IMR-90 (cell line): ENCODE measurements around the gene PTH. TPM values are rescaled to one million over a fixed set of nuclear protein-coding genes. Genes with fewer than 3 reads are reported as not detected.

Experiments used
- ATAC-seq: fragments of 200-7000 bp; cut with Tn5 transposase; 2 replicates; pipeline ENCODE4 v1.9.1; 2020; ENCODE audit warnings: low read depth, mild to moderate bottlenecking, moderate library complexity
- BruUV-seq: library from RNA; stranded (reverse); fragments of 400-500 nt; replicated peaks from 2 replicates; lab custom pipeline; 2021; lab: Mats Ljungman, UMichigan
- CTCF ChIA-PET: fragments of 300-600 bp; formaldehyde crosslinking; extraction: SDS; loops from one replicate; lab custom pipeline; 2021; ENCODE audit warnings: antibody characterized with exemption; lab: Yijun Ruan, JAX
- POLR2A ChIA-PET: fragments of 300-600 bp; sonication (Branson Sonifier 250); formaldehyde crosslinking; loops from one replicate; lab custom pipeline; 2022; ENCODE audit warnings: antibody characterized with exemption; ENCODE audit not compliant: unreplicated experiment; lab: Charles Lee
- DNase-seq: peaks from one replicate; pipeline ENCODE4 v3.0.0; 2013
- H2AFZ ChIP-seq: replicated peaks from 2 replicates; pipeline ENCODE3; 2013; ENCODE audit warnings: low read length, mild to moderate bottlenecking; ENCODE audit not compliant: poor library complexity
- H2AK5ac ChIP-seq: 2 replicates; pipeline ENCODE4 v1.6.1; 2013; ENCODE audit warnings: low read depth, low read length, inconsistent platforms
- H2AK9ac ChIP-seq: replicated peaks from 2 replicates; pipeline ENCODE3; 2013; ENCODE audit warnings: mild to moderate bottlenecking, low read depth, low read length, moderate library complexity; ENCODE audit not compliant: poor library complexity
- H2BK120ac ChIP-seq: 2 replicates; pipeline ENCODE4 v1.6.1; 2013; ENCODE audit warnings: low read depth, low read length, inconsistent platforms
- H2BK15ac ChIP-seq: 3 replicates; pipeline ENCODE4 v1.6.1; 2013; ENCODE audit warnings: low read depth, low read length, inconsistent platforms
- H2BK20ac ChIP-seq: 2 replicates; pipeline ENCODE4 v1.6.1; 2013; ENCODE audit warnings: low read depth, mild to moderate bottlenecking, inconsistent platforms, low read length, moderate library complexity
- H2BK5ac ChIP-seq: 2 replicates; pipeline ENCODE4 v1.6.1; 2013; ENCODE audit warnings: mild to moderate bottlenecking, low read depth, low read length, inconsistent platforms; ENCODE audit not compliant: poor library complexity, severe bottlenecking
- H3K14ac ChIP-seq: replicated peaks from 2 replicates; pipeline ENCODE4 v1.6.1; 2013; ENCODE audit warnings: low read depth, low read length, inconsistent platforms
- H3K18ac ChIP-seq: 2 replicates; pipeline ENCODE4 v1.6.1; 2013; ENCODE audit warnings: low read depth, low read length, control low read depth
- H3K23ac ChIP-seq: 2 replicates; pipeline ENCODE4 v1.6.1; 2013; ENCODE audit warnings: low read depth, low read length, inconsistent platforms
- H3K27ac ChIP-seq: 2 replicates; pipeline ENCODE4 v1.5.1; 2013; ENCODE audit warnings: mild to moderate bottlenecking, control low read depth, low read length; ENCODE audit not compliant: insufficient read depth
- H3K27me3 ChIP-seq: 2 replicates; pipeline ENCODE4 v1.6.1; 2013; ENCODE audit warnings: low read length; ENCODE audit not compliant: control insufficient read depth, insufficient read depth
- H3K36me3 ChIP-seq: 2 replicates; pipeline ENCODE4 v1.6.1; 2013; ENCODE audit warnings: low read length, mixed read lengths; ENCODE audit not compliant: control insufficient read depth, insufficient read depth
- H3K4ac ChIP-seq: 2 replicates; pipeline ENCODE4 v1.6.1; 2013; ENCODE audit warnings: low read depth, low read length, inconsistent platforms
- H3K4me1 ChIP-seq: 2 replicates; pipeline ENCODE4 v1.6.1; 2013; ENCODE audit warnings: low read length, mixed read lengths; ENCODE audit not compliant: control insufficient read depth, insufficient read depth
- H3K4me2 ChIP-seq: 2 replicates; pipeline ENCODE4 v1.6.1; 2013; ENCODE audit warnings: low read depth, mild to moderate bottlenecking, control low read depth, low read length, moderate library complexity
- H3K4me3 ChIP-seq: 2 replicates; pipeline ENCODE4 v1.5.1; 2013; ENCODE audit warnings: low read depth, mild to moderate bottlenecking, control low read depth, low read length, moderate library complexity; ENCODE audit not compliant: insufficient read depth
- H3K56ac ChIP-seq: 2 replicates; pipeline ENCODE4 v1.6.1; 2013; ENCODE audit warnings: low read length, inconsistent platforms; ENCODE audit not compliant: insufficient read depth; ENCODE audit errors: extremely low read depth
- H3K79me1 ChIP-seq, 2 experiments: 2 replicates each; pipeline ENCODE4 v1.6.1; 2013; ENCODE audit warnings: low read length in 2 of 2, inconsistent platforms in 1 of 2, low read depth in 1 of 2
- H3K9ac ChIP-seq: 2 replicates; pipeline ENCODE4 v1.6.1; 2013; ENCODE audit warnings: low read depth, low read length, control low read depth
- H3K9me1 ChIP-seq: 2 replicates; pipeline ENCODE4 v1.6.1; 2013; ENCODE audit warnings: low read length, inconsistent platforms; ENCODE audit not compliant: insufficient read depth
- H3K9me3 ChIP-seq: 2 replicates; pipeline ENCODE4 v1.6.1; 2013; ENCODE audit warnings: low read length; ENCODE audit not compliant: control insufficient read depth, insufficient read depth
- H4K20me1 ChIP-seq: 2 replicates; pipeline ENCODE4 v1.6.1; 2013; ENCODE audit warnings: low read length, inconsistent platforms; ENCODE audit not compliant: insufficient read depth
- H4K5ac ChIP-seq: 2 replicates; pipeline ENCODE4 v1.6.1; 2013; ENCODE audit warnings: mild to moderate bottlenecking, low read depth, low read length, control low read depth
- H4K8ac ChIP-seq, 2 experiments: 2 replicates each; pipeline ENCODE4 v1.6.1; 2013; ENCODE audit warnings: low read depth in 2 of 2, low read length in 2 of 2, control low read depth in 1 of 2, inconsistent platforms in 1 of 2
- H4K91ac ChIP-seq: 2 replicates; pipeline ENCODE4 v1.6.1; 2013; ENCODE audit warnings: low read depth, low read length, inconsistent platforms; ENCODE audit not compliant: insufficient read depth
- BHLHE40 ChIP-seq: fragments of 150-350 bp; IDR thresholded peaks from 2 replicates; pipeline ENCODE4 v1.6.1; 2016; ENCODE audit warnings: mild to moderate bottlenecking, low read depth, low read length
- CEBPB ChIP-seq: IDR thresholded peaks from 2 replicates; pipeline ENCODE4 v1.6.1; 2012; ENCODE audit warnings: low read depth, low read length, improper control_type of control experiment
- CTCF ChIP-seq: conservative IDR thresholded peaks from 2 replicates; pipeline ENCODE4 v1.5.1; 2012; ENCODE audit warnings: mild to moderate bottlenecking, low read depth, low read length, improper control_type of control experiment
- ELK1 ChIP-seq: fragments of 150-350 bp; IDR thresholded peaks from 2 replicates; pipeline ENCODE4 v1.6.1; 2016; ENCODE audit warnings: low read depth, mild to moderate bottlenecking, low read length, moderate library complexity, borderline replicate concordance
- FOS ChIP-seq: fragments of 150-350 bp; IDR thresholded peaks from 2 replicates; pipeline ENCODE4 v1.6.1; 2016; ENCODE audit warnings: low read depth, low read length
- MAFK ChIP-seq: IDR thresholded peaks from 2 replicates; pipeline ENCODE4 v1.6.1; 2012; ENCODE audit warnings: low read depth, low read length, improper control_type of control experiment
- MAZ ChIP-seq: IDR thresholded peaks from 2 replicates; pipeline ENCODE4 v1.6.1; 2012; ENCODE audit warnings: low read depth, mild to moderate bottlenecking, low read length, improper control_type of control experiment, moderate library complexity, borderline replicate concordance
- MXI1 ChIP-seq: IDR thresholded peaks from 2 replicates; pipeline ENCODE4 v1.6.1; 2012; ENCODE audit warnings: low read depth, mild to moderate bottlenecking, low read length, moderate library complexity, borderline replicate concordance
- NFE2L2 ChIP-seq: fragments of 150-350 bp; IDR thresholded peaks from 2 replicates; pipeline ENCODE4 v1.6.1; 2016; ENCODE audit warnings: low read depth, mild to moderate bottlenecking, low read length
- POLR2A ChIP-seq: IDR thresholded peaks from 2 replicates; pipeline ENCODE4 v1.6.1; 2012; ENCODE audit warnings: mild to moderate bottlenecking, low read depth, low read length
- RAD21 ChIP-seq: IDR thresholded peaks from 2 replicates; pipeline ENCODE4 v1.6.1; 2012; ENCODE audit warnings: low read length, improper control_type of control experiment
- RCOR1 ChIP-seq: IDR thresholded peaks from 2 replicates; pipeline ENCODE4 v1.6.1; 2012; ENCODE audit warnings: mild to moderate bottlenecking, low read length, improper control_type of control experiment; ENCODE audit not compliant: insufficient replicate concordance
- RFX5 ChIP-seq: IDR thresholded peaks from 2 replicates; pipeline ENCODE4 v1.8.0; 2012; ENCODE audit warnings: low read depth, mild to moderate bottlenecking, low read length, moderate library complexity
- SMC3 ChIP-seq: fragments of 150-350 bp; IDR thresholded peaks from 2 replicates; pipeline ENCODE4 v1.6.1; 2016; ENCODE audit warnings: low read depth, mild to moderate bottlenecking, antibody characterized with exemption, low read length, moderate library complexity
- WGBS, 2 experiments: methylation state at CpG; one replicate each; pipeline versions ENCODE4 v1.1.5 to v1.1.7; 2013; ENCODE audit warnings: missing lambda C conversion rate in 2 of 2; ENCODE audit not compliant: insufficient read length in 1 of 2; ENCODE audit errors: extremely low coverage in 2 of 2; 5-methylcytosine and 5-hydroxymethylcytosine counted together
- dilution Hi-C: fragments of 300-500 bp; cut with HindIII; formaldehyde crosslinking; loops from one replicate; pipeline ENCODE4 v1.14.3; 2018; ENCODE audit warnings: low sequenced_read_pairs; ENCODE audit not compliant: unreplicated experiment
- in situ Hi-C: fragments of 300-500 bp; cut with MboI; formaldehyde crosslinking; loops from 3 replicates; pipeline ENCODE4 v1.14.3; 2019; ENCODE audit warnings: low sequenced_read_pairs, inconsistent platforms, mixed read lengths
- intact Hi-C: fragments of 100-400 bp; cut with micrococcal nuclease; formaldehyde crosslinking; loops from 2 replicates; pipeline ENCODE4 v1.10.0; 2022
- polyA plus RNA-seq, 3 experiments: library from polyadenylated mRNA; depleted of rRNA; stranded (reverse); fragments of >200 nt; gene quantifications; 2 replicates each; pipeline ENCODE4 v1.2.3, GENCODE V29; 2012; ENCODE audit warnings: low replicate concordance in 1 of 3
- total RNA-seq: library from RNA; depleted of rRNA; stranded (reverse); fragments of >200 nt; gene quantifications from 2 replicates; pipeline ENCODE4 v1.2.3, GENCODE V29; 2012

PTH gene
- total and polyA plus RNA-seq, 2 of the 4 experiments (the other 2 are of a cell fraction), result not detected

DNA sequence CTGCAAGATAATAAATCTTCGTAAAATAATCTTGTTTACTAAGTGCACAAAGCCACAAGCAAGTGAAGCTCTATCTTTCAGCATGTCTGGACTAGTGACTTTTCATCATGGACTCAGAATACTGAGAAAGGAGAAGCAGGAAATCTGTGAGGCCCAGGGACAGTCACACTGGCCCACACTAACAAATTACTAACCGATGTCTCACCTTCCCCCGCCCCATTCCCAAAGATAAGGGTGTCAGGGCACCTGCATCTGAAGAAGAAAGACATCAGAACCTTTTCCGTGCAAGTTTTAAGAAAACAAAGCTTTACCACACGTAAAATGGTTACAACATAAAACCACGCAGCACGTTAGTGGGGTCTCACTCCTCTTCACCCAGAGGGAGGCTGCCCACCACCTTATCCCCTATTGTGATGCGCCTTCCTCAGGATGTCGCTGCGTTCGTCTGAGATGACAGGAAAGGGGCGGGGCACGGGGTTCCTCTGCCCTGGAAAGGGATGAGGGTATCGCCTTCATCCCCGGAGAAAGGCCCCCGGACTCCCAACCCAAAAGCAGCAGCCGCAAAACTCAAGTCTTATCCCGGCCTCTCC, 33.4 kb downstream of the PTH start:
- Histone ChIP-seq H3K4me1 (peaks cover 3% of the 10 kb centered on the region), H3K4me3 (peak overlapping the region; percentile 82), H2BK5ac (peak overlapping the region; percentile 74), H3K14ac (peak overlapping the region; percentile 32), H2AK5ac (peak overlapping the region; percentile 59; the same call in 1 of the 2 replicates), H2AK9ac (peak overlapping the region; percentile 89), H4K91ac (0 out of 2 replicates have a peak overlapping the region, but pooled peaks have one; percentile 8), H2BK20ac (no peak overlapping the region), H3K27ac (peak overlapping the region; percentile 83), H3K27me3 (no peaks in the 10 kb centered on the region), H3K79me1 (peaks cover 4 to 32% of the 10 kb centered on the region in 2 experiments; a peak in 3 of 4 replicates), H4K8ac (peak overlapping the region; percentile 80 to 87), H4K20me1 (no peaks in the 10 kb centered on the region; the same call in 1 of the 2 replicates), H4K5ac (peak overlapping the region; percentile 36), H3K4me2 (peak overlapping the region; percentile 95), H2BK15ac (peak overlapping the region; percentile 12; the same call in 1 of the 3 replicates), H3K9me1 (no peaks in the 10 kb centered on the region), H3K9me3 (no peaks in the 10 kb centered on the region), H3K36me3 (no peaks in the 10 kb centered on the region), H3K56ac (peak overlapping the region; percentile 45; the same call in 1 of the 2 replicates), H2BK120ac (peak overlapping the region; percentile 86), H3K18ac (peak overlapping the region; percentile 30; the same call in 1 of the 2 replicates), H2AFZ (peak overlapping the region; percentile 99), H3K9ac (peak overlapping the region; percentile 74), H3K4ac (peak overlapping the region; percentile 64), H3K23ac (peak overlapping the region; percentile 3; the same call in 1 of the 2 replicates)
- POLR2A ChIA-PET, result interaction anchor here (0.6 to 0.7 kb wide), 3 partner anchors 12 to 249 kb away, joined by 3 to 5 read pairs (median 5); no protein-coding TSS in a partner anchor
- no TSS peak for BruUV-seq
- dilution Hi-C loops (no loop called here), intact Hi-C loops (loop anchor here (5.0 to 10.0 kb wide), 2 partner anchors 188 to 255 kb away; partner anchors contain the start of gene BMAL1), in situ Hi-C loops (no loop called here)
- ATAC-seq, result peak; percentile 66
- WGBS, 2 experiments, result 4% methylated on average over 5 of the region's 18 CpGs; no CpG with 5 or more reads in 1 of the 2 experiments
- CTCF ChIA-PET, result no interaction called here
- peak; percentile 41 for DNase-seq
- TF ChIP-seq RAD21 (no peak), RFX5 (no peak), POLR2A (no peak), MXI1 (no peak), CEBPB (no peak), MAFK (no peak), RCOR1 (no peak), BHLHE40 (no peak), CTCF (no peak), NFE2L2 (no peak), ELK1 (no peak), FOS (no peak), MAZ (no peak), SMC3 (no peak)
